NK-92 treated with Interleukin-12 subunit alpha and Interleukin-12 subunit beta, amount 100 ng/mL, for 24 hours (cell line): ENCODE results near the gene GABPB2.
A peak's percentile ranks its signal among the peaks of the same experiment; 100 is the strongest.

Experiments used
- DNase-seq: peaks from one replicate; lab custom pipeline; 2025; lab: John Stamatoyannopoulos, UW

The GABPB2 gene

DNA sequence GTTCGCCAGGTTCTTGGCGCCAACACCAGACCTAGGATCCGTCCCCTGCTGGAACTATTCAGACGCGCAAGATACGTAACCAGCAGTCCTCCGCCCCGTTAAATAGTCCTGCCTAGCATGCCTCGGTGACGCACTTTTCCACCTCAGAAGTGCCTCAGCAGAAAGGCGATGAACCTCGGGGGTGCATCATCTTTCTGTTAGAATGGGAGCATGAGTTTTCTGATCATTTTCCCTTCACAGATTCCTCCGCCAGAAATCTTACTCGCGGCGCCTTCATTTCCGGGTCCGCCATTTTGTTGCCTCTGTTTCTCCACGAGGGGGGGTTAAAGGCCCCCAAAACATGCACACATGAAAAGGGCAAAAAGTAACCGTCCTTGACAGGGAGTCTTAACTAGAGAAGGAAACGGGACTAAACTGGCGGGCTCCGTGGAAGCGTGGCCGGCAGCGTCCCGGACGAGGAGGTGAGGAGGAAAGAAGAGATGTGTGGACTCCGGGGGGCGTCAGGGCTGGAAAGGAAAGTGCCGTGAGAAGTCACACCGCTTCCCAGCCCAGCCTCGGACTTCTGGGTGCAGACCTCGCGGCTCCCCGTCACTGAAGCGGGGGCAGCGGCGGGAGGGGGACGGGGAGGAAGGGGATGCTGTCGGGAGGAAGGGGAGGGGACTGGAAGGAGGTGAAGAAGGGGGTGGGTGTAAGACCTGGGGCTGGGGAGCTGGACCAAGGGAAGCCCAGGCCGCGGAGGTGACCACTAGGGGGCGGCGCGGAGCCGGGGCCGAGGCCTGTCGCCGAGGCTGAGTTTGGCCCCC is at the start of gene GABPB2:
GABPB2 (plus strand) TSS at position 288 of the 803 bp plus-strand sequence. CDS start 17,429 bp downstream, outside the sequence.
- peak; percentile 84 for DNase-seq

GRCh38 chr1:151024540-151025146 is 45.9 kb upstream of the GABPB2 start:
- DNase-seq = peak; percentile 61

DNA sequence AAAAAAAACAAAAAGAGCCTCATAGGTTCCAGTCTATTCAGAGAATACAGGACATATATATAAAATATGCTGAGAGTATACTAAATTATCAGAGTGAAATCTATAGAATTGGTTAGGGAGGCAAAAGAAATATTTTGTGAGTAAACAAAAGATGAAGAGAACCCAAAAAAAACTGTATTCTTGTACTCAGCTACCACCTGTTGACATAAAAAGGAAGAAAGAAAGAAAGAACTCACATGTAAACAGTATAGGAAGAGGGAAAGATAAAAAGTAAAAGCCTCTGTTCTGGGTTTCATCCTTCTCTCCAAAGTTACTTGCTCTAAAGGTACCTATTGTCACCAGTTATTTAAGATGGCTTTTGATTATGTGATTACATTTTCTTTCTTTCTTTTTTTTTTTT is 44.1 kb upstream of the GABPB2 start:
- no peak for DNase-seq

GRCh38 chr1:151032164-151032563 is 38.4 kb upstream of the GABPB2 start:
- DNase-seq = no peak

GRCh38 chr1:151035167-151035566 is 35.4 kb upstream of the GABPB2 start:
- no peak for DNase-seq

GRCh38 chr1:151036356-151036755 is 34.2 kb upstream of the GABPB2 start, which contains the start of gene BNIPL:
Gene BNIPL, plus strand, starts transcription at chr1:151036586. Its CDS starts 140 bp downstream, at chr1:151036726.
- no peak for DNase-seq

- no peak for DNase-seq
These were observed 33.5 kb upstream of the GABPB2 start for GRCh38 chr1:151037032-151037431.

DNA sequence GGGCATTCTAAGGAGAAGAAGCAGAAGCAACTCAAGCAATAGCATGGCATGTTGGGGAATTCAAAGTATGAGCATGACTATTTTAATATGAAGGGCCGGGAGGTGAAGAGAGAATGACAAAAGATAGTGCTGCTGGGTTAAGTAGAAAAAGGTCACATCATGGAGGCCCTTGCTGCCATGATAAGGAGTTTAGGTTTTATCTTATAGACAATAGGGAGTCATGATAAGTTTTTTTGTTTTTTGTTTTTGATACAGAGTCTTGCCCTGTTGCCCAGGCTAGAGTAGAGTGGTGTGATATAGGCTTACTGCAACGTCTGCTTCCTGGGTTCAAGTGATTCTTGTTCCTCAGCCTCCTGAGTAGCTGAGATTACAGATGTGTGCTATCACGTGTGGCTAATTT is 31.0 kb upstream of the GABPB2 start:
- no peak for DNase-seq

- no peak for DNase-seq
These were observed 27.4 kb upstream of the GABPB2 start for GRCh38 chr1:151043163-151043562.

DNA sequence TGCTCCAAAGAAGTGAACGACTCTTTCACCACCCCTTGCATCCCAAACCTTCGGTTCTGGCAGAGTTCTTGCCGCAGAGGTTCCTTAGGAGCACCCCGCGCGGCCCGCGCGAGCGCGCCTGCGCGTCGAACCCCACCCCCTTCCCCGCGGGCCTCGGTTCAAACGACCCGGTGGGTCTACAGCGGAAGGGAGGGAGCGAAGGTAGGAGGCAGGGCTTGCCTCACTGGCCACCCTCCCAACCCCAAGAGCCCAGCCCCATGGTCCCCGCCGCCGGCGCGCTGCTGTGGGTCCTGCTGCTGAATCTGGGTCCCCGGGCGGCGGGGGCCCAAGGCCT is 23.0 kb upstream of the GABPB2 start, which contains the start of gene C1orf56:
C1orf56 (plus strand) TSS at position 161 of the 334 bp plus-strand sequence; CDS start at position 258, 97 bp downstream.
- no peak for DNase-seq

DNA sequence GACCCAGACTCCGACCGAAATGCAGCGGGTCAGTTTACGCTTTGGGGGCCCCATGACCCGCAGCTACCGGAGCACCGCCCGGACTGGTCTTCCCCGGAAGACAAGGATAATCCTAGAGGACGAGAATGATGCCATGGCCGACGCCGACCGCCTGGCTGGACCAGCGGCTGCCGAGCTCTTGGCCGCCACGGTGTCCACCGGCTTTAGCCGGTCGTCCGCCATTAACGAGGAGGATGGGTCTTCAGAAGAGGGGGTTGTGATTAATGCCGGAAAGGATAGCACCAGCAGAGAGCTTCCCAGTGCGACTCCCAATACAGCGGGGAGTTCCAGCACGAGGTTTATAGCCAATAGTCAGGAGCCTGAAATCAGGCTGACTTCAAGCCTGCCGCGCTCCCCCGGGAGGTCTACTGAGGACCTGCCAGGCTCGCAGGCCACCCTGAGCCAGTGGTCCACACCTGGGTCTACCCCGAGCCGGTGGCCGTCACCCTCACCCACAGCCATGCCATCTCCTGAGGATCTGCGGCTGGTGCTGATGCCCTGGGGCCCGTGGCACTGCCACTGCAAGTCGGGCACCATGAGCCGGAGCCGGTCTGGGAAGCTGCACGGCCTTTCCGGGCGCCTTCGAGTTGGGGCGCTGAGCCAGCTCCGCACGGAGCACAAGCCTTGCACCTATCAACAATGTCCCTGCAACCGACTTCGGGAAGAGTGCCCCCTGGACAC is 22.5 kb upstream of the GABPB2 start:
- no peak for DNase-seq

DNA sequence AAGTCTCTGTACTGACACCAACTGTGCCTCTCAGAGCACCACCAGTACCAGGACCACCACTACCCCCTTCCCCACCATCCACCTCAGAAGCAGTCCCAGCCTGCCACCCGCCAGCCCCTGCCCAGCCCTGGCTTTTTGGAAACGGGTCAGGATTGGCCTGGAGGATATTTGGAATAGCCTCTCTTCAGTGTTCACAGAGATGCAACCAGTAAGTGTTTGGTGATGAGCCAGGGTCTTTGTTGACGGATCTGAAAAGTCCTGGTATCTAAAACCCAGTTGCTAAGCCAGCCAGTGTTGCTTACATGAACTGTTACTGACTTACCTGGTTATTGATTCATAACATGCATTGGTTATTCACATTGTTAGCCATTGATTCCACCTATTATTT is 21.9 kb upstream of the GABPB2 start:
- no peak for DNase-seq

- DNase-seq = no peak
These were observed 21.1 kb upstream of the GABPB2 start for GRCh38 chr1:151049458-151049857.

DNA sequence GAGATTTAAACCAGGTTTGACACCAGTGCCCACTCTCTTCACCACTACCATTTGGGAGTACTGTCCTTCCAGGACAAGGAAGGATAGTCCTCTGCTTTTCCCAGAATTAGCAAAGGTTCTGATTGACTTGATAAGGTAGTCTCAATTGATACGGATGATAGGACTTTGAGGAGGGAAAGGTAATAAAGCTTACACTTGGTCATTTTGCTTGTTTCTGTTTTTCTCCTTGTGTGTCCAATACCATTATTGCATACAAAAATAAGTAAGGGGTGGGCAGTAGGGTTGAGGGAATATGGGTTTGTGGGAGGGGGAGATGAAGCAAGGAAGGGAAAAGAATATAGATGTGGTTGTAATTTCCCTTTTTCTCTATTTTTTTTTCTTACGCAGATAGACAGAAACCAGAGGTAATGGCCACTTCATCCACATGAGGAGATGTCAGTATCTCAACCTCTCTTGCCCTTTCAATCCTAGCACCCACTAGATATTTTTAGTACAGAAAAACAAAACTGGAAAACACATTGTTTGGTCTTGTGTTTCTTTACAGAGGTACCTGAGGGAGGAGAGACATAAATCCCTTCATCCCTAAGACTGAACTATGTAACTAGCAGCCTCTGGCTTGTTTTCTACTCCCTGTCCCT is 20.4 kb upstream of the GABPB2 start:
- no peak for DNase-seq

GRCh38 chr1:151051356-151052009 is 19.1 kb upstream of the GABPB2 start:
- DNase-seq = no peak

- DNase-seq = no peak
These were observed 15.5 kb upstream of the GABPB2 start for GRCh38 chr1:151054971-151055547.

DNA sequence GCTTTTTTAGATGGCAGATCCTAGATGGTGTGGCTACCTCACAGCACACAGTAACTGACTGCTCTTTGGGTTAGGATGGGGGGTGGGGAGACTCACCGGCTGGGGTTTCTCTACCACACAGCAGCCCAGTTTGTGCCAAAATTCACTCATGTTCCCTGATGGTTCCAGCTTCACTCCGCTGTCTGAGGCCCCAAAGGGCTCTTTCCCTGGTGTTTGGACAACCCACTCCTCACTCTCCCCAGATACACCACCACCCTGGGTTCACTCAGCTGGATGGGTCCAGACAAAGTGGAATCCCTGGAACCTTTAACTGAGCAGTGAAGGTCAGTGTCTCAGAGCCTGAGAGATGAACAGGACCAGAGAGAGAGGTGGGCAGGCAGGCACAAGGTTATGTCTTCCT is 15.0 kb upstream of the GABPB2 start:
- no peak for DNase-seq

- DNase-seq = no peak
These were observed 14.4 kb upstream of the GABPB2 start for GRCh38 chr1:151056149-151056548.

DNA sequence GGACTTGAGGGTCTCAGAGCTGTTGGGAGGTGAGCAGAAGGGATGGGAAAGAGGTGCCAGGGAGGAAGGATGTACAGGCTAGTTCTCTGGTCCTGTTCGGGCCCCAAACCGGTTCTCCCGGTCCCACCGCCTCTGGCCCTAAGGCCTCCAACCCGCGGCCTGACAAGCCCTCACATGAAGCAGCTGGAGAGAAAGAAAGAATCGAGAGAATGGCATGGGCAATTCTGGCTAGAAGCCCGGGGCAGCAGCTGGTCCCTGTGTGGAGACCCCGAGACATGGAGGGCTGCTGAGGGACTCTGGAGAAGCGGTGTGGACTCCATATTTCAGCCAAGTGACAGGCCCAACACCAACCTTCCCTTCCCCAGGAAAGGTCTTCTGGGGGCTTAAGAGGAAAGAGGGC is 11.9 kb upstream of the GABPB2 start:
- peak; percentile 10 for DNase-seq

DNA sequence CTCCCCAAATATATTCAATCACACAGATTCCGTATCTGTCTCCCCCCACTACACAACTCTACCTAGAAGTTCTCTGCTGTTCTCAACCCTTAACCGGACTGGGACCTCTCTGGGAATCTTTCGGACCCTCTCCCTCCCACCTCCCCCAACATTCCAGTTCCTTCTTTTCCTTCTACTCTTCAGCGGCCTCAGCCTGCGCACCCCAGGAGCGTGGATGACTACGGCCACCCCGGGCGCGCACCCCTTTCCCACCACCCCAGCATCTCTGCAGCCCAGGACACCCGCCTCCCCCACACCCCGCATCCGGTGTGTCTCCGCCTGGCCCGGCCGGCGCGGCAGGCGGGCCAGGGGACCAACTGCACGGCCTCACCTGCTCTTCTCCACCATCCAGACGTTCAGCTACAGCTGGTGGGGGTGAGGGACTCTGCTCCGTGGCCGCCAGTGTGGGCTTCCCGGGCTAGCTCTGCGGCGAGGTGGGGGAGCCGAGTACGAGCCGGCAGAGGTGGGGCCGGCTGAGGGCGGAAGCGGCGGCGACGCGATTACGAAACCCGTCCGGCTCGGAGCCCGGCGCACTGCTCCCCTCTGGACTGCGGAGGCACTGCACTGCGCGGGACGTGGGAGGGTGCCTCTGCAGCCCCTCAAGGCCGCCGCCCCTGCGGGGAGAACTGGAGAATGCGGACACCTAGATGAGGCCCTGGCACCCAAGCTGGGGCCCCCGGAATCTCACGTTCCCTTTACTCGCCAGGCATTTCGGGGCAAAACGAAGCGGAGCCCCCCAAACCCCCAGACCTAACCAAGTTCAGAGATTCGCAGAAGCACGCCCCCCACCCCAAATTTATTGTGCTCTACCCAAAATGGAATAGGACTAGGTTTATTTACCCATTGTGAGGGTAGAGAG is 11.2 kb upstream of the GABPB2 start, which contains the start of gene CDC42SE1:
CDC42SE1 (minus strand) TSS at position 514 of the 898 bp plus-strand sequence. CDS start 3,892 bp downstream, outside the sequence.
- DNase-seq = peak; percentile 83
